B cell (primary cell): Measurements from ENCODE around the gene HIGD1A. TPM values are rescaled to one million over a fixed set of nuclear protein-coding genes. Genes with fewer than 3 reads are reported as not detected.

ENCODE experiments used
- ATAC-seq: fragments of 200-7000 bp; cut with Tn5 transposase; one replicate; pipeline ENCODE4 v1.10.0; 2021; ENCODE audit warnings: low read depth, mild to moderate bottlenecking, moderate number of reproducible peaks, moderate library complexity
- CTCF ChIA-PET: fragments of 350-600 bp; sonication (Branson Sonifier 250); formaldehyde crosslinking; loops from one replicate; lab custom pipeline; 2021; ENCODE audit warnings: antibody characterized with exemption, inconsistent platforms; lab: Charles Lee
- POLR2A ChIA-PET: fragments of 350-600 bp; sonication (Branson Sonifier 250); formaldehyde crosslinking; loops from one replicate; lab custom pipeline; 2021; ENCODE audit warnings: antibody characterized with exemption; lab: Charles Lee
- DNase-seq: peaks from one replicate; pipeline ENCODE4 v3.0.0; 2013
- H2AFZ ChIP-seq: 2 replicates; pipeline ENCODE4 v1.6.1; 2012; ENCODE audit warnings: mild to moderate bottlenecking, low read depth, low read length; ENCODE audit not compliant: insufficient read depth, poor library complexity, severe bottlenecking
- H3K27ac ChIP-seq, 2 donors: 1 replicate in 1 of 2; 2 replicates in 1 of 2; pipeline ENCODE4 v1.5.1; 2012 to 2013; ENCODE audit warnings: low read length in 2 of 2, mild to moderate bottlenecking in 2 of 2, moderate library complexity in 1 of 2
- H3K27me3 ChIP-seq, 4 experiments: fragments of 200-600 bp in 1 of 4; sonication (generic) in 1 of 4; replicated peaks in 1 of 4; 1 replicate in 2 of 4; 2 replicates in 2 of 4; pipeline versions ENCODE4 v1.6.1 to v1.7.0; 2013 to 2016; ENCODE audit warnings: low read length in 3 of 4, mild to moderate bottlenecking in 2 of 4, mixed read lengths in 1 of 4, moderate library complexity in 1 of 4; ENCODE audit not compliant: insufficient read depth in 4 of 4, control insufficient read depth in 3 of 4; ENCODE audit errors: control extremely low read depth in 1 of 4
- H3K36me3 ChIP-seq, 2 experiments: replicated peaks in 1 of 2; 1 replicate in 1 of 2; 2 replicates in 1 of 2; pipeline versions ENCODE4 v1.6.1 to v1.7.1; 2013; ENCODE audit warnings: low read length in 1 of 2; ENCODE audit not compliant: insufficient read depth in 2 of 2, control insufficient read depth in 1 of 2; ENCODE audit errors: control extremely low read depth in 1 of 2, extremely low read depth in 1 of 2
- H3K4me1 ChIP-seq, 2 donors: fragments of 200-600 bp in 1 of 2; sonication (generic) in 1 of 2; 1 replicate in 1 of 2; 2 replicates in 1 of 2; pipeline versions ENCODE4 v1.5.1 to v1.6.1; 2013 to 2017; ENCODE audit warnings: low read length in 2 of 2; ENCODE audit not compliant: control insufficient read depth in 2 of 2, insufficient read depth in 2 of 2
- H3K4me2 ChIP-seq: replicated peaks from 2 replicates; pipeline ENCODE3; 2012; ENCODE audit warnings: mild to moderate bottlenecking, low read depth, low read length; ENCODE audit not compliant: poor library complexity, severe bottlenecking
- H3K4me3 ChIP-seq, 5 experiments: fragments of 200-600 bp in 1 of 5; sonication (generic) in 1 of 5; 1 replicate in 3 of 5; 2 replicates in 2 of 5; pipeline versions ENCODE4 v1.5.1 to v1.7.0; 2011 to 2016; ENCODE audit warnings: low read length in 4 of 5, mild to moderate bottlenecking in 4 of 5, low read depth in 2 of 5, control low read depth in 1 of 5, moderate library complexity in 1 of 5; ENCODE audit not compliant: insufficient read depth in 1 of 5; ENCODE audit errors: control extremely low read depth in 1 of 5, extremely low read depth in 1 of 5
- H3K79me2 ChIP-seq: fragments of 200-600 bp; sonication (generic); one replicate; pipeline ENCODE4 v1.6.0; 2016; ENCODE audit warnings: low read length; ENCODE audit not compliant: control insufficient read depth, insufficient read depth
- H3K9ac ChIP-seq: fragments of 200-600 bp; sonication (generic); 2 replicates; pipeline ENCODE4 v1.6.1; 2017; ENCODE audit warnings: mild to moderate bottlenecking, low read length, moderate library complexity
- H3K9me3 ChIP-seq, 3 donors: one replicate each; pipeline versions ENCODE4 v1.6.1 to v1.7.1; 2013; ENCODE audit warnings: low read length in 2 of 3; ENCODE audit not compliant: control insufficient read depth in 2 of 3, insufficient read depth in 1 of 3; ENCODE audit errors: control extremely low read depth in 1 of 3
- H4K20me1 ChIP-seq: 2 replicates; pipeline ENCODE4 v1.6.0; 2012; ENCODE audit warnings: mild to moderate bottlenecking, low read length; ENCODE audit not compliant: insufficient read depth, control insufficient read depth, poor library complexity, severe bottlenecking
- H3K27ac Mint-ChIP-seq: one replicate; pipeline ENCODE4 v1.8.0; 2021; ENCODE audit warnings: mixed read lengths
- H3K27me3 Mint-ChIP-seq: one replicate; pipeline ENCODE4 v1.8.0; 2021; ENCODE audit warnings: mixed read lengths
- H3K4me1 Mint-ChIP-seq: one replicate; pipeline ENCODE4 v1.8.0; 2021; ENCODE audit warnings: mixed read lengths
- H3K4me3 Mint-ChIP-seq: one replicate; pipeline ENCODE4 v1.8.0; 2021; ENCODE audit warnings: mixed read lengths
- H3K9me3 Mint-ChIP-seq: one replicate; pipeline ENCODE4 v1.8.0; 2022; ENCODE audit warnings: mixed read lengths; ENCODE audit not compliant: insufficient read depth
- EZH2 ChIP-seq: IDR thresholded peaks from 2 replicates; pipeline ENCODE4 v1.6.1; 2012; ENCODE audit warnings: borderline replicate concordance, low read depth, mild to moderate bottlenecking, moderate library complexity, low read length; ENCODE audit not compliant: insufficient read depth, poor library complexity, severe bottlenecking
- WGBS: methylation state at CpG from one replicate; pipeline ENCODE4 v1.1.5; 2013; ENCODE audit warnings: missing lambda C conversion rate; ENCODE audit not compliant: insufficient coverage; 5-methylcytosine and 5-hydroxymethylcytosine counted together
- intact Hi-C: fragments of 100-400 bp; cut with micrococcal nuclease; formaldehyde crosslinking; loops from one replicate; pipeline ENCODE4 v1.10.0; 2022
- polyA plus RNA-seq: library from polyadenylated mRNA; depleted of rRNA; stranded (reverse); fragments of >200 nt; gene quantifications from 2 replicates; pipeline ENCODE4 v1.2.3, GENCODE V29; 2012
- total RNA-seq, 2 donors: library from RNA; stranded (reverse); fragments of 120-200 nt in 1 of 2; gene quantifications; 1 replicate in 1 of 2; 2 replicates in 1 of 2; pipeline versions ENCODE4 v1.2.3 to v1.2.4, GENCODE V29; 2013 to 2022
- TF ChIP-seq, protein P1 (sequence below): fragments of 200-600 bp; IDR thresholded peaks from one replicate; pipeline ENCODE4 v1.8.0; 2022; ENCODE audit warnings: antibody characterized with exemption, mild to moderate bottlenecking

Gene HIGD1A
- total and polyA plus RNA-seq, 2 donors (not counting 1 experiment from before 2014, with no cell fraction given), result 14.2 to 16.5 TPM

- H3K4me1 ChIP-seq, result peaks cover 12% of the 10 kb centered on the region in 2 donors
- H4K20me1 ChIP-seq, result no peaks in the 10 kb centered on the region
- H3K27ac ChIP-seq, result no peak overlapping the region
- TF ChIP-seq, protein P1, sequence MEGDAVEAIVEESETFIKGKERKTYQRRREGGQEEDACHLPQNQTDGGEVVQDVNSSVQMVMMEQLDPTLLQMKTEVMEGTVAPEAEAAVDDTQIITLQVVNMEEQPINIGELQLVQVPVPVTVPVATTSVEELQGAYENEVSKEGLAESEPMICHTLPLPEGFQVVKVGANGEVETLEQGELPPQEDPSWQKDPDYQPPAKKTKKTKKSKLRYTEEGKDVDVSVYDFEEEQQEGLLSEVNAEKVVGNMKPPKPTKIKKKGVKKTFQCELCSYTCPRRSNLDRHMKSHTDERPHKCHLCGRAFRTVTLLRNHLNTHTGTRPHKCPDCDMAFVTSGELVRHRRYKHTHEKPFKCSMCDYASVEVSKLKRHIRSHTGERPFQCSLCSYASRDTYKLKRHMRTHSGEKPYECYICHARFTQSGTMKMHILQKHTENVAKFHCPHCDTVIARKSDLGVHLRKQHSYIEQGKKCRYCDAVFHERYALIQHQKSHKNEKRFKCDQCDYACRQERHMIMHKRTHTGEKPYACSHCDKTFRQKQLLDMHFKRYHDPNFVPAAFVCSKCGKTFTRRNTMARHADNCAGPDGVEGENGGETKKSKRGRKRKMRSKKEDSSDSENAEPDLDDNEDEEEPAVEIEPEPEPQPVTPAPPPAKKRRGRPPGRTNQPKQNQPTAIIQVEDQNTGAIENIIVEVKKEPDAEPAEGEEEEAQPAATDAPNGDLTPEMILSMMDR, result no peak
- TF ChIP-seq EZH2, result no peak
- no peak overlapping the region for H3K4me2 ChIP-seq
- H3K9ac ChIP-seq, result no peak overlapping the region
- ATAC-seq (no peak), DNase-seq (no peak)
- POLR2A ChIA-PET, result no interaction called here
- no peaks in the 10 kb centered on the region for H3K36me3 ChIP-seq
- no peaks in the 10 kb centered on the region for H3K27me3 ChIP-seq
- H3K9me3 Mint-ChIP-seq, result no peaks in the 10 kb centered on the region
- no peaks in the 10 kb centered on the region for H3K79me2 ChIP-seq
- H3K4me3 ChIP-seq, result no peak overlapping the region
- H3K4me1 Mint-ChIP-seq, result peaks cover 22% of the 10 kb centered on the region
- 82% methylated on average over 4 of the region's 4 CpGs for WGBS
- H3K4me3 Mint-ChIP-seq, result no peak overlapping the region
- peaks cover 8% of the 10 kb centered on the region for H3K27me3 Mint-ChIP-seq
- CTCF ChIA-PET, result interaction anchor here (1.1 kb wide), 1 partner anchor 23 kb away, joined by 4 read pairs; no protein-coding TSS in a partner anchor
- no peaks in the 10 kb centered on the region for H3K9me3 ChIP-seq
- no peak overlapping the region for H2AFZ ChIP-seq
- H3K27ac Mint-ChIP-seq, result no peak overlapping the region
- intact Hi-C loops, result no loop called here
Measured at GRCh38 chr3:42853739-42854302, 49.5 kb upstream of the HIGD1A start.

GRCh38 chr3:42853056-42853455 is 48.8 kb upstream of the HIGD1A start:
- H3K27ac ChIP-seq, result no peak overlapping the region
- H3K9me3 Mint-ChIP-seq, result no peaks in the 10 kb centered on the region
- TF ChIP-seq, protein P1, result no peak
- TF ChIP-seq EZH2, result no peak
- no peak for ATAC-seq
- no peaks in the 10 kb centered on the region for H3K9me3 ChIP-seq
- POLR2A ChIA-PET, result no interaction called here
- no peak overlapping the region for H3K4me3 Mint-ChIP-seq
- peaks cover 26% of the 10 kb centered on the region for H3K4me1 Mint-ChIP-seq
- DNase-seq, result no peak
- intact Hi-C loops, result no loop called here
- H3K9ac ChIP-seq, result no peak overlapping the region
- H3K79me2 ChIP-seq, result no peaks in the 10 kb centered on the region
- peaks cover 12 to 15% of the 10 kb centered on the region in 2 donors for H3K4me1 ChIP-seq
- no peaks in the 10 kb centered on the region for H4K20me1 ChIP-seq
- CTCF ChIA-PET, result interaction anchor here (1.1 kb wide), 1 partner anchor 22 kb away, joined by 4 read pairs; no protein-coding TSS in a partner anchor
- no peaks in the 10 kb centered on the region for H3K27me3 ChIP-seq
- H3K27me3 Mint-ChIP-seq, result peaks cover 5% of the 10 kb centered on the region
- no peak overlapping the region for H3K27ac Mint-ChIP-seq
- no peak overlapping the region for H2AFZ ChIP-seq
- H3K36me3 ChIP-seq, result no peaks in the 10 kb centered on the region
- H3K4me3 ChIP-seq, result no peak overlapping the region
- WGBS, result 43% methylated on average over 1 of the region's 1 CpG
- no peak overlapping the region for H3K4me2 ChIP-seq
